OCI-LY3 (cell line): ENCODE results near the gene ABCF1.

ENCODE experiments used
- EZH2phosphoT487 ChIP-seq: fragments of 200-600 bp; shearing (Covaris generic); IDR thresholded peaks from 2 replicates; pipeline ENCODE4 v1.6.1; 2018; ENCODE audit warnings: antibody characterized with exemption, mixed run types, low read depth
- TF ChIP-seq, protein P1 (sequence below): fragments of 200-600, 300-600 bp; sonication (generic); IDR thresholded peaks from 2 replicates; pipeline ENCODE4 v1.5.1; 2014; ENCODE audit warnings: antibody characterized with exemption, low read length, low read depth

DNA sequence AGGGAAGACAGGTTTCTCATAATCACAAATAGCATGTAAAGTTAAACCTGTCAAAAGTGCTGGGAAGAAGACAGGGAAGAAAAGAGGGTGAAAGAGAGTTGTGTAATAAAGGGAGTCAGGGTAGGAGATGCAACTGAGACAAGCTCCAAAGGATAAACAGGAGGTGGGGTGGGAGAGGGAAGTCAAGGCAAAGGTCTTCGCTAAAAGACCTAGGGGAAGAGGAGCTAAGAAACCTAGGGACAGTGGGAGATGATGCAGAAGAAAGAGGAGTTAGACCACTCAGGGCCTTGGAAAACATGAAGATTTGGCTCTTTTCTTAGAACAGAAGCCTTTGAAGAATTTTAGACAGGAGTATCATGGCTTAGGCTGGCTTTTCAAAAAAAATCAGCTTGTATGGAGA, 7.1 kb upstream of the ABCF1 start:
- TF ChIP-seq, protein P1, sequence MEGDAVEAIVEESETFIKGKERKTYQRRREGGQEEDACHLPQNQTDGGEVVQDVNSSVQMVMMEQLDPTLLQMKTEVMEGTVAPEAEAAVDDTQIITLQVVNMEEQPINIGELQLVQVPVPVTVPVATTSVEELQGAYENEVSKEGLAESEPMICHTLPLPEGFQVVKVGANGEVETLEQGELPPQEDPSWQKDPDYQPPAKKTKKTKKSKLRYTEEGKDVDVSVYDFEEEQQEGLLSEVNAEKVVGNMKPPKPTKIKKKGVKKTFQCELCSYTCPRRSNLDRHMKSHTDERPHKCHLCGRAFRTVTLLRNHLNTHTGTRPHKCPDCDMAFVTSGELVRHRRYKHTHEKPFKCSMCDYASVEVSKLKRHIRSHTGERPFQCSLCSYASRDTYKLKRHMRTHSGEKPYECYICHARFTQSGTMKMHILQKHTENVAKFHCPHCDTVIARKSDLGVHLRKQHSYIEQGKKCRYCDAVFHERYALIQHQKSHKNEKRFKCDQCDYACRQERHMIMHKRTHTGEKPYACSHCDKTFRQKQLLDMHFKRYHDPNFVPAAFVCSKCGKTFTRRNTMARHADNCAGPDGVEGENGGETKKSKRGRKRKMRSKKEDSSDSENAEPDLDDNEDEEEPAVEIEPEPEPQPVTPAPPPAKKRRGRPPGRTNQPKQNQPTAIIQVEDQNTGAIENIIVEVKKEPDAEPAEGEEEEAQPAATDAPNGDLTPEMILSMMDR, result no peak
- TF ChIP-seq EZH2phosphoT487, result no peak
